ENCODE data around the gene EEA1.
A peak's percentile ranks its signal among the peaks of the same experiment; 100 is the strongest.
"Not testable (repeated sequence)": the region's sequence is repeated elsewhere in the genome, so short reads cannot be mapped to it uniquely, and the experiment has no call there.

EEA1 gene

GRCh38 chr12:92802906-92803305, 126.2 kb downstream of the EEA1 start:
- DNase-seq (ENCODE audit: low read depth) = no peak

GRCh38 chr12:92796650-92797049, 132.4 kb downstream of the EEA1 start:
- peak; percentile 24 for DNase-seq (ENCODE audit: low read depth)

GRCh38 chr12:92794814-92795213, 134.3 kb downstream of the EEA1 start:
- DNase-seq (ENCODE audit: low read depth) = no peak

- DNase-seq (ENCODE audit: low read depth) = not testable (repeated sequence)
Observed at GRCh38 chr12:92794356-92794755, 134.7 kb downstream of the EEA1 start.

GRCh38 chr12:92786045-92786444, 143.1 kb downstream of the EEA1 start:
- peak; percentile 46 for DNase-seq (ENCODE audit: low read depth)

GRCh38 chr12:92785563-92785950, 143.5 kb downstream of the EEA1 start:
- DNase-seq (ENCODE audit: low read depth) = no peak

GRCh38 chr12:92784797-92785562, 144.1 kb downstream of the EEA1 start:
- DNase-seq (ENCODE audit: low read depth) = peak; percentile 87

GRCh38 chr12:92784356-92784755, 144.7 kb downstream of the EEA1 start:
- peak; percentile 54 for DNase-seq (ENCODE audit: low read depth)

- DNase-seq (ENCODE audit: low read depth) = peak; percentile 67
Observed at GRCh38 chr12:92779902-92780301, 149.2 kb downstream of the EEA1 start.

GRCh38 chr12:92778525-92778924, 150.6 kb downstream of the EEA1 start:
- DNase-seq (ENCODE audit: low read depth) = no peak

GRCh38 chr12:92775416-92775815, 153.7 kb downstream of the EEA1 start:
- DNase-seq (ENCODE audit: low read depth) = no peak

GRCh38 chr12:92771001-92771400, 158.1 kb downstream of the EEA1 start:
- no peak for DNase-seq (ENCODE audit: low read depth)

GRCh38 chr12:92769124-92769901, 159.8 kb downstream of the EEA1 start:
- DNase-seq (ENCODE audit: low read depth) = peak; percentile 56

GRCh38 chr12:92765871-92766270, 163.2 kb downstream of the EEA1 start:
- DNase-seq (ENCODE audit: low read depth) = no peak

GRCh38 chr12:92764831-92765230, 164.3 kb downstream of the EEA1 start:
- peak; percentile 80 for DNase-seq (ENCODE audit: low read depth)

- no peak for DNase-seq (ENCODE audit: low read depth)
Observed at GRCh38 chr12:92762773-92763172, 166.3 kb downstream of the EEA1 start.

GRCh38 chr12:92759634-92760268, 169.3 kb downstream of the EEA1 start:
- DNase-seq (ENCODE audit: low read depth) = peak; percentile 98

GRCh38 chr12:92757597-92758121, 171.4 kb downstream of the EEA1 start:
- no peak for DNase-seq (ENCODE audit: low read depth)

- DNase-seq (ENCODE audit: low read depth) = no peak
Observed at GRCh38 chr12:92756898-92757596, 172.0 kb downstream of the EEA1 start.

GRCh38 chr12:92753976-92754885, 174.9 kb downstream of the EEA1 start:
- DNase-seq (ENCODE audit: low read depth) = no peak

- DNase-seq (ENCODE audit: low read depth) = not testable (repeated sequence)
Observed at GRCh38 chr12:92749691-92750090, 179.4 kb downstream of the EEA1 start.

Measured in iris pigment epithelial cell (primary cell).